ENCODE data around the gene CDADC1.

- TF ChIP-seq EZH2 (IDR thresholded peaks at IDR 0.05; ENCODE audit: insufficient read depth, poor library complexity, severe bottlenecking) (no peak), EZH2phosphoT487 (IDR thresholded peaks at IDR 0.05; ENCODE audit: insufficient read depth, low read depth) (no peak)
Measured at GRCh38 chr13:49329831-49330545, 82.3 kb downstream of the CDADC1 start.

Data from GM23248 (cell line).